Measurements from ENCODE around the gene CSRP2. TPM values are rescaled to one million over a fixed set of nuclear protein-coding genes. Genes with fewer than 3 reads are reported as not detected.
A peak's percentile ranks its signal among the peaks of the same experiment; 100 is the strongest.

CSRP2 gene
- total and polyA plus RNA-seq, 8 donors: 6.4 to 162 (median 32.7) TPM; not detected in 1

- H3K27me3 ChIP-seq: peaks cover 0 to 9% (median 8%) of the 10 kb centered on the region in 3 donors
- no peak for DNase-seq
- peaks cover 9 to 29% (median 19%) of the 10 kb centered on the region in 4 donors for H3K4me1 ChIP-seq
- intact Hi-C loops (cut with DNase I; ENCODE audit: low total_unique reads): no loop called here
- H3K4me3 ChIP-seq: no peak overlapping the region
- no peaks in the 10 kb centered on the region for H3K36me3 ChIP-seq
- TF ChIP-seq CTCF (IDR thresholded peaks at IDR 0.05) (no peak), POLR2A (IDR thresholded peaks at IDR 0.05) (no peak), POLR2AphosphoS5 (IDR thresholded peaks at IDR 0.05) (no peak), EP300 (IDR thresholded peaks at IDR 0.05) (no peak)
- 70 to 84% (median 80%) methylated on average over 1 of the region's 1 CpG for WGBS, 5 donors
- no peak overlapping the region for H3K27ac ChIP-seq
- no peaks in the 10 kb centered on the region for H3K9me3 ChIP-seq
Observed at GRCh38 chr12:76882367-76882766, 3.5 kb upstream of the CSRP2 start.

GRCh38 chr12:76881142-76881541 lies 2.3 kb upstream of the CSRP2 start:
- H3K9me3 ChIP-seq: no peaks in the 10 kb centered on the region
- no peak overlapping the region for H3K27ac ChIP-seq
- TF ChIP-seq POLR2AphosphoS5 (IDR thresholded peaks at IDR 0.05): no peak
- intact Hi-C loops (cut with DNase I; ENCODE audit: low total_unique reads): no loop called here
- peaks cover 0 to 9% (median 8%) of the 10 kb centered on the region in 3 donors for H3K27me3 ChIP-seq
- no peaks in the 10 kb centered on the region for H3K36me3 ChIP-seq
- no peak for DNase-seq
- H3K4me1 ChIP-seq: peaks cover 9 to 39% (median 21%) of the 10 kb centered on the region in 4 donors
- no peak overlapping the region for H3K4me3 ChIP-seq

- Histone ChIP-seq H3K4me1 (peaks cover 9 to 39% (median 21%) of the 10 kb centered on the region in 4 donors), H3K4me3 (no peak overlapping the region), H3K9me3 (no peaks in the 10 kb centered on the region), H3K36me3 (no peaks in the 10 kb centered on the region), H3K27me3 (peaks cover 0 to 9% (median 8%) of the 10 kb centered on the region in 3 donors), H3K27ac (peak overlapping the region in 4 of 5 donors; percentile 22 to 90 (median 90))
- DNase-seq: peak in 1 of 2 donors; percentile 67
- 38 to 68% (median 62%) methylated on average over 7 of the region's 7 CpGs for WGBS, 5 donors
- intact Hi-C loops (cut with DNase I; ENCODE audit: low total_unique reads): no loop called here
- TF ChIP-seq POLR2A (IDR thresholded peaks at IDR 0.05) (no peak), EP300 (IDR thresholded peaks at IDR 0.05) (no peak), CTCF (IDR thresholded peaks at IDR 0.05) (no peak), POLR2AphosphoS5 (IDR thresholded peaks at IDR 0.05) (no peak)
Observed at GRCh38 chr12:76880519-76881023, 1.8 kb upstream of the CSRP2 start.

GRCh38 chr12:76879710-76880518 lies 1.1 kb upstream of the CSRP2 start:
- intact Hi-C loops (cut with DNase I; ENCODE audit: low total_unique reads): no loop called here
- no peak for TF ChIP-seq POLR2A (IDR thresholded peaks at IDR 0.05)
- TF ChIP-seq POLR2AphosphoS5 (IDR thresholded peaks at IDR 0.05): no peak
- TF ChIP-seq EP300 (IDR thresholded peaks at IDR 0.05): no peak
- TF ChIP-seq CTCF (IDR thresholded peaks at IDR 0.05): no peak
- Histone ChIP-seq H3K27ac (peak overlapping the region; percentile 80 to 90 (median 89)), H3K4me1 (peaks cover 9 to 39% (median 21%) of the 10 kb centered on the region in 4 donors), H3K9me3 (no peaks in the 10 kb centered on the region), H3K27me3 (peaks cover 0 to 9% (median 8%) of the 10 kb centered on the region in 3 donors), H3K36me3 (no peaks in the 10 kb centered on the region), H3K4me3 (peak overlapping the region; percentile 72 to 83 (median 80))
- no peak for DNase-seq
- 23 to 44% (median 33%) methylated on average over 13 of the region's 13 CpGs for WGBS, 5 donors

Measured in stomach (tissue), 9 donors.